ENCODE data around the gene MDFI.

Gene MDFI

DNA sequence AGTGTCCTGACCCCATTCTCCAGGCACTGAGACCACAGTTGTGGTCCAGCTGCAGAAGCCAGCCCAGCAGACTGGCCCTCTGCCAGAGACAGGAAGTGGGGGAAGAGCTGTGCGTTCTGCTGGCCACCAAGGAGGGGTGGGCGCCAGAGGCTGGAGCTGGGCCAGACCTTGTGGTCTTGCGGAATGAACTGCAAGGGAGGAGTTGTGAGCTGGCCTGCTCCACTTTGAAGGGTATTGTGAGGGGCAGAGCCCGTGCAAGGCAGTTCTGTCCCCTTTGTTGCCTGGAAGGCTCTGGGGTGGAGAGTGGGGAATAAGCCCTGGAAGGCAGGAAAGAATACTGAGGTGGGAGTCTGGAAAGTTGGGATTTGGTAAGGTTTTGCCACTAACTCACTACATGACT is 3.6 kb upstream of the MDFI start:
- no peak for DNase-seq (ENCODE audit: low read depth)

DNA sequence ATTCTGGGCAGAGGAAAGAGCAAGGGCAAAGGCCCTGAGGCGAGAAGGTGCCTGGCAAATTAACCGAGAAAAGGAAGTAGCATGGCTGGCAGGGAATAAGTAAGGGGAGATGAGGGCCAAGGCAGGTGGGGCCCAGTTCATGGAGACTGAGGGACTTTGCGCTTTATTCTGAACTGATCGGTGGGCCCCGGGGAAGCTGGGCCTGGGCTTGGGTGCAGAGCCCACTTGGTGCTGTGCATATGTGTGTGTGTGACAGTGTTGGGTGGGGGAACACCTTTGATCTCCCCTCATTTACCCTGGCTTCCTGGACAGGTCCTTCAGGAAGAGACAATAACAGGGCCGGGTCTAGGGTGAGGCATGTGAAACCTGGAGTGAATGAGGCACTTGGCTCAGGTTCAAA is 2.9 kb upstream of the MDFI start:
- DNase-seq (ENCODE audit: low read depth): no peak

GRCh38 chr6:41636833-41637193 is 1.5 kb upstream of the MDFI start:
- no peak for DNase-seq (ENCODE audit: low read depth)

- no peak for DNase-seq (ENCODE audit: low read depth)
Observed at GRCh38 chr6:41637194-41638001, 870 bp upstream of the MDFI start.

DNA sequence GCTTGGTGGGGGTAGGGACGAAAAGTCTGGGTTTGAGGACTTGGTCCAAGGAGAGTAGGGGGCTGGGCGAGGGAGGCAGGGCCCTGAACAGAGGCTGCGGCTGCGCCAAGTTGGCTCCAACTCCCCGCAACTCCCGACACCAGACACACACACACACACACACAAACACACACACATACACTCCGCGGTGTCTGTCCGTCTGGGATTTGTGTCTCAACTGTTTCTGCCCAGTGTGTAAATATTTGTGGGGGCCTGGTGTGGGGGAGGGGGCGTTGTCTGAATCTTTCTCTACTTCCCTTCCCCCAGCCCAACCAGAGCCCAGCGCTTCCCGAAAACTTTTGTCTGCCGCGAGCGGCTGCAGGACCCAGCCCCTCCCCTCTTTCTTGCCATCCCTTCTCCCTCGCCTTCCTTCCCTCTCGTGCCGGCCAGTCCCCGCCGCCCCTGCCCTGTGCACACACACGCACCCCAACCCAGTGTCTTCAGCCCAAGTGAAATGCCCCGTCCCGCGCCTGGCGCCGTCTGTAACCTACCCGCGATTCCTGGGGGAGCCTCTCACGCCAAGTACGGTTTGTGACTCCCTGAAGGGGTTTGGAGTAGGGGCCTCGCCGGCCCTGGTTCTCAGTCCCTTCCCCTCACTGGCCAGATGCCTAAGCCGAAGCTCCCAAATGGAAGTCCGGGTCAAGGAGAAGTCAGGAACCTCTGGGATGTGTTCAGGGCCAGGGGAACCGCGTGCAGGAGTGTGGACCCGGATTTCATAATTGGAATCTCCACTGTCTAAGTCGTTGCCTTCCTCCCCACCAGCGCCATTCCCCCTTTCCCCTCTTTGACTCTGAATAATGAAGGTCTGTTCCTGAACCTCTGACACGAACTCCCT is 904 bp downstream of the MDFI start:
- DNase-seq (ENCODE audit: low read depth): no peak

- no peak for DNase-seq (ENCODE audit: low read depth)
Observed at GRCh38 chr6:41639809-41640371, 1.6 kb downstream of the MDFI start.

DNA sequence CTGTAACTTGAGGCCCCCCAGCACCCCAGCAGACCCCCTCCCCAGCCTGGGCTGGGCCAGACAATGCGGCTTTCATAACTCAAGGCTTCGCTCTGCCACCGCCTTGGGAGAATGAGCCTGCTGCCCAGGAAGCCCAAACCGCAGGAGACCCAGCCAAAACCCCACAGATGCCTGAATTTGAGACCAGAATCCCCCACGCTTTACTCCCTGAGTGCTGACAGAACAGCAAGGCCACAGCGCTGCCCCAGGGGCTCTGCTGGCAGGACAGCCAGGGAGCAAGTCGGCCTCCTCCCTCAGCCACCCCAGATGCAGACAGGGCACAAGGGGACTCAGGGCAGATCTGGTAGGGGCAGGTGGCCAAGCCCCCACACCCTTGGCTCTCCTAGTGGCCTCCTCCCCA is 2.2 kb downstream of the MDFI start:
- DNase-seq (ENCODE audit: low read depth): no peak

GRCh38 chr6:41641352-41641925 is 3.2 kb downstream of the MDFI start:
- DNase-seq (ENCODE audit: low read depth): no peak

DNA sequence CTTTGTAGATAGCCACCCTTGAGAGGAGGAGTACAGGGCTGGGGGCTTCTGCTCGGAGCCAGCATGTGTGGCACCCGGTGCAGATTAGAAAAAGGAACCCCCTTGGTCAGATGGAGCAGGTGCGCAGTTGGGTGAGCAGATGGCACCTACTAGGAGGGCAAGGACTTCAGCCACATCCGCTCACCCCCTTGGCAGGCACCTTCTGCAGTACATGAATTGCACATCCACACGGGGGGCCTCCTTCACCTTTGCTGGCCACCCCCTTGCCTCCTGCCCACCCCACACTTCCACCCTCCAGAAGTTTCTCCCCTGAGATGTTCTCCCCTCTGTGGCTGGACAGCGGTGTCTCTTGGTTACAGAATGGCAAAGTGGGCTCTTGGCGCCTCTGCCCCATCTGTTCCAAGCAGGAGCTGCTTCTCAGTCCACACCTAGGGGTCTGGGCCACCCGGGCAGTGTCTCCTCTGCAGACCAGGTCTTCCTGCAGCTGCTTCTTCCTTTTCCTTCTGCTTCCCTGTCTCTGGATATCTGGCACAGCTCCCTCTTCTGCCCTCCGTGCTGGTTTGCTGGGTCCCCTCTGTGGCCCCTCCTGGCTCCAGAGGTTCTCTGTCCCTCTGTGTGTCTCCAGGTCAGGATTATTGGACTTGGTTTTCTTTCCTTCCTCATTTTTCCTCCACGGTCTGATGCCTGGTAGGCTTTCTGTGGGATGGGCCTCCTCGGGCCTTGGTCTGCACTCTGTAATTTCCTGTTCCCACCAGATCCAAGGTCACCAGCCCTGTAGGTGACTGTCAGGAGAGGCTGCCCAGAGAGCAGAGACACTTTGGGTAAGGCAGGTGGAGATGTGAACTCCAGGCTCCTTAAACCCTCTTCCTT is 4.1 kb downstream of the MDFI start:
- no peak for DNase-seq (ENCODE audit: low read depth)

- no peak for DNase-seq (ENCODE audit: low read depth)
Observed at GRCh38 chr6:41642960-41643898, 5.0 kb downstream of the MDFI start.

- no peak for DNase-seq (ENCODE audit: low read depth)
Observed at GRCh38 chr6:41643899-41644269, 5.6 kb downstream of the MDFI start.

GRCh38 chr6:41644297-41644879 is 6.1 kb downstream of the MDFI start:
- no peak for DNase-seq (ENCODE audit: low read depth)

GRCh38 chr6:41645007-41645618 is 6.8 kb downstream of the MDFI start:
- no peak for DNase-seq (ENCODE audit: low read depth)

GRCh38 chr6:41646026-41646795 is 7.9 kb downstream of the MDFI start:
- no peak for DNase-seq (ENCODE audit: low read depth)

- DNase-seq (ENCODE audit: low read depth): no peak
Observed at GRCh38 chr6:41647061-41647511, 8.8 kb downstream of the MDFI start.

DNA sequence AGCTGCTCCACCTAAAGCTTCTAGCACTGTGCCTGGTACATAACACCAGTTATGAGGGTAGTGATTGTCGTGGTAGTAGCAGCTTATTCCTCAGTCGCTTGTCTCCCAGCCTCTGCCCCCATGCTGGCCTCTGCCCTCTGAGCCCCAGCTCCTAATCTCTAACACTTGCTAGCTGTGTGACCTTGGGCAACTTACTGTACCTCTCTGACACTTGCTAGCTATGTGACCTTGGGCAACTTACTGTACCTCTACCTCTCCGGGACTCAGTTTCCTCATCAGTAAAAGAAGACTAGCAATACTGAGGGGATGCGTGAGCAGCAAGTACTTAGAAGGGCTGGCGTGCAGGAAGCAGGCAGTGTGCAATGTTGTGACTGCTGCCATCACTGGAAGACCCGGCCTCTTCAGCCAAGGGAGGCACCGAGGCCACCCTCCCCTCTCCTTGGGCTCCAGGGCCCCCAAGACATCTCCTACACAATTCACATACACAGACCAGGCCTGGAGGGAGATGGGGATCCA is 9.9 kb downstream of the MDFI start:
- no peak for DNase-seq (ENCODE audit: low read depth)

DNA sequence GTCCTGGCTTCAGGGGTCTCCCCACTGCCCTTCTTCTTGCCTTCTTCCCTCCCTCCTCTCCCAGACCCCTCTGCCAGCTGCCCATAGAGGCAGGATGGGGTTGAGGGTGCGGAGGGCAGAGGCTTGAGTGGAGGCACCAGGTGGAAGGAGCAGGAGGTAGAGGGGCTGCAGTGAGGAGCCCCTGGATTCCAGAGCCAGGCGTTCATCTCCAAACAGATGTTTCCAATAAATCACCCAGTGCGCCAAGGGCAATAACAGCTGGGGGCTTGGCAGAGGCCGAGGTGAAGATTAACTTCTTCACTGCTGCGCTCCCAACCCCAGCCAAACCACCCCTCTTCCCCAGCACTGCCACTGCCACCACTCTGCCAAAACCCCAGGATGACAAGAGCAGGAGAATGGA is 10.7 kb downstream of the MDFI start:
- no peak for DNase-seq (ENCODE audit: low read depth)

GRCh38 chr6:41649596-41649995 is 11.3 kb downstream of the MDFI start:
- DNase-seq (ENCODE audit: low read depth): no peak

GRCh38 chr6:41650120-41650519 is 11.9 kb downstream of the MDFI start:
- no peak for DNase-seq (ENCODE audit: low read depth)

Measured in activated gamma-delta T cell treated with anti-CD3 and anti-CD28 coated beads, Interleukin-2, amount 50 U/mL, for 16 hours (primary cell).